Measurements from ENCODE around the gene UPK3B.
"Not testable (repeated sequence)": the region's sequence is repeated elsewhere in the genome, so short reads cannot be mapped to it uniquely, and the experiment has no call there.

GRCh38 chr7:76486618-76487017, 23.7 kb upstream of the UPK3B start:
- not testable (repeated sequence) for TF ChIP-seq POLR2A (IDR thresholded peaks at IDR 0.05); CTCF (IDR thresholded peaks at IDR 0.05 in 8 of 11, conservative IDR thresholded peaks at IDR 0.05 in 3 of 11)

All from spleen (tissue), 7 donors.